Erythroblast (primary cell): ENCODE results near the gene SPOCK1.

Experiments
- GATA1 ChIP-seq: IDR thresholded peaks from 2 replicates; pipeline ENCODE4 v1.6.1; 2011; ENCODE audit warnings: low read depth, mild to moderate bottlenecking, control low read depth, low read length, moderate library complexity
- POLR2A ChIP-seq: IDR thresholded peaks from 2 replicates; pipeline ENCODE4 v1.6.1; 2011; ENCODE audit warnings: mild to moderate bottlenecking, low read length

- no peak for TF ChIP-seq POLR2A
- TF ChIP-seq GATA1: no peak
Measured at GRCh38 chr5:137176126-137176525, 323.0 kb downstream of the SPOCK1 start.
